ENCODE results near the gene PYCR2.
A peak's percentile ranks its signal among the peaks of the same experiment; 100 is the strongest.
"Not testable (repeated sequence)": the region's sequence is repeated elsewhere in the genome, so short reads cannot be mapped to it uniquely, and the experiment has no call there.

The PYCR2 gene

DNA sequence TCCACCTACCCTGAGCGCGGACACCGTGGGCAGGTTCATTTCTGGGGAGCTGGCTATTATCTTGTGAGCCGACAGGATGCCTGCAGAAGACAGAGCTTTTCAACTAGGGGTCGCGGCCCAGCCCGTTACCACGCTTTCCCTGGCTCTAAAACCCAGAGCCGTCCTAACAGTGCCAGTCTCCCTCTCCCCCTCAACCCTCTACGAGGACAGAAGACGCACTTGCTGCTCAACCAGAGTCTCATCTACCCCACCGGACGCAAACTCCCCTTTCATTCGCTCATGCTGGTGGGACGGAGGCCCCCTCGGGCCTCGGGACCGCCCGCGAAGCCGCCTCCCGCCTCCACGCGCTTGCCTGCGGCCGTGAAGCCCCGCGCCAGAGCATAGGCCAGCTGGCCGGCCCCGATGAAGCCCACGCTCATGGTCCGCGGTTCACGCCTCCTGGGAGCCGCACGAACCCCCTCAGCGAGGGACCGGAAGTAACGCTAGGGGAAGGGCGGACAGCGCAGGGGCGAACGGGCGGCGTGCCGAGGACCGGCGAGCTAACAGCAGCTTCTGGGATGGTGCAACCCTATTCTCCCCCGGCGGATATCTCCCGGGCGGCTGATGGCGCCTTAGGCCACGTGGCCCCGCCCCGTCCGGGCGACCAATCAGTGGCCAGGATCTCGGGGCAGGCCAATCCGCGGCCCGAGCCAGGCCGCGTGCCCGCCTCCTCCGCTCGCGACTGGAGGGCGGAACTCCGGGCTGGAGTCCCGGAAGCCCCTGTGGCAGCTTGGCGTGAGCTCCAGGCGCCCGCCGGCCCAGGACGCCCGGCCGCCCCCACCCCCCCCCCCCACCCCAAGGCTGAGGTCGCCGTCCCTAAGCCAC is at the start of gene PYCR2:
Gene PYCR2, minus strand, starts transcription at position 559 of the 864 bp plus-strand sequence. Its CDS starts 140 bp downstream, at position 419.
- DNase-seq: peak; percentile 76 to 93 (median 84)

DNA sequence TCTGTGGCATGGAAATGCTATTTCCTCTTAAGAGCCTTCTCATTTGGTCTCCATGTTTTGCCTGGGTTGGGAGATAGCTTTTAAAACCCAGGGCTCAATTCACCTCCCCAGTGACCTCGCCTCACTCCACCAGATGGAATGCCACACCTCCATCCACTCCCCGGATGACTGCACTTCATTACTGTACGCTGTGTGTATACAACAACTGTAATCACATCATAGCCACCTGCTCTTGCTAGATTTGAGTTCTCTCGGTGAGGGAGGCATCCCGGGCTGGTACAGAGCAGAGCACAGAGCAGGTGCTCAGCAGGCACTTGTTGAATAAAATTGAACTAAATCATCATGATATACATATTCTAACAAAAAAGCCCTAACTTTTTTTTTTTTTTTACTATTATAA is 49.1 kb upstream of the PYCR2 start:
- DNase-seq: no peak

DNA sequence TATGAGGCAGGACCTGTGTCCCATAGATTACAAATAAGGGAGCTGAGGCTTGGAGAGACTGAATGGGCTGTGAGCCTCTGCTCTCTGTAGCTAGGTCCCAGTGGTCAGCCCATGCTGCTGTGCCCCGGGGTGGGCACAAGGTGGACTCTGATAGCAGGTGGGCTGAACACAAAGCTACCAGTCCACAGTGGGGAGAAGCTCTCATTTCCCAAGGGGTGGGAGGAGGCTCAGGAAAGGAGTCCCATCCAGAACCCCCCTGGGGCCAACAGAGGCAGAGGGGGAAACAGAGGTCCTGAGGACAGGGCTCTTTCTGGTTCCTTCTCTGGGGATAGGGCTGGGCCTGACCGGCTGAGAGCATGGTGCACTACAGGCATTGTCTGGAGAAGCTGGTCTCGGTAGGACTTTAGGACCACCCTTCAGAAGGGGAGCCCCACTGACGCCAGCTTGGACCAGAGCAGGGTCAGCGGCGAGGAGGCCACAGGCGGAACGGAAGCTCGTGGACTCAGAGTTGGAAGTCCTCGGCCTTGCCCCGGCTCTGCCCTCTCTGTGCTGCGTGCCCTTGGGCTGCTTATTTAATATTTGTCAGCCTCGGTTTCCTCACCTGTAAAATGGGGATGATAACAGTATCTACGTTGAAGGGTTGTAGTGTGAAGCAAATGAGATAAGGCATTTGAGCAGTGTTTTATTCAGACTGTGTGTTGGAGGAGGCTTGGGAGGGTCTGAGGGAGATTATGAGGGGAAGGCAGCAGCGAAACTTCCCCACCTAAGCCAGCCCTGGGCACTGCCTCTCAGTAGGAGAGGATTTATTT is 48.5 kb upstream of the PYCR2 start:
- no peak for DNase-seq

DNA sequence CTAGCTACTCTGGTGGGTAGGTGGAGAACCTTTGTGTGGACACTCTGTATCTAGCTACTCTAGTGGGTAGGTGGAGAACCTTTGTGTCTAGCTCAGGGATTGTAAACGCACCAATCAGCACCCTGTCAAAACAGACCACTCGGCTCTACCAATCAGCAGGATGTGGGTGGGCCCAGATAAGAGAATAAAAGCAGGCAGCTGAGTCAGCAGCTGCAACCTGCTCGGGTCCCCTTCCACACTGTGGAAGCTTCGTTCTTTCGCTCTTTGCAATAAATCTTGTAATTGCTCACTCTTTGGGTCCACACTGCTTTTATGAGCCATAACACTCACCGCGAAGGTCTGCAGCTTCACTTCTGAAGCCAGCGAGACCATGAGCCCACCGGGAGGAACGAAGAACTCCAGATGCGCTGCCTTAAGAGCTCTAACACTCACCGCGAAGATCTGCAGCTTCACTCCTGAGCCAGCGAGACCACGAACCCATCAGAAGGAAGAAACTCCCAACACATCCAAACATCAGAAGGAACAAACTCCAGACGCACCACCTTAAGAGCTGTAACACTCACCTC is 46.6 kb upstream of the PYCR2 start:
- not testable (repeated sequence) for DNase-seq

DNA sequence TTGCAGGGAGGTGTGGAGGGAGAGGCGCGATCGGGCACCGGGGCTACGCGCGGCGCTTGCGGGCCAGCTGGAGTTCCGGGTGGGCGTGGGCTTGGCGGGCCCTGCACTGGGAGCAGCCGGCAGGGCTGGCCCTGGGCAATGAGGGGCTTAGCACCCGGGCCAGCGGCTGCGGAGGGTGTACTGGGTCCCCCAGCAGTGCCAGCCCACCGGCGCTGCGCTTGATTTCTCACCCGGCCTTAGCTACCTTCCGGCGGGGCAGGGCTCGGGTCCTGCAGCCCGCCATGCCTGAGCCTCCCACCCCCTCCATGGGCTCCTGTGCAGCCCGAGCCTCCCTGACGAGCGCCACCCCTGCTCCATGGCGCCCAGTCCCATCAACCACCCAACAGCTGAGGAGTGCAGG is 45.7 kb upstream of the PYCR2 start:
- DNase-seq: not testable (repeated sequence)

DNA sequence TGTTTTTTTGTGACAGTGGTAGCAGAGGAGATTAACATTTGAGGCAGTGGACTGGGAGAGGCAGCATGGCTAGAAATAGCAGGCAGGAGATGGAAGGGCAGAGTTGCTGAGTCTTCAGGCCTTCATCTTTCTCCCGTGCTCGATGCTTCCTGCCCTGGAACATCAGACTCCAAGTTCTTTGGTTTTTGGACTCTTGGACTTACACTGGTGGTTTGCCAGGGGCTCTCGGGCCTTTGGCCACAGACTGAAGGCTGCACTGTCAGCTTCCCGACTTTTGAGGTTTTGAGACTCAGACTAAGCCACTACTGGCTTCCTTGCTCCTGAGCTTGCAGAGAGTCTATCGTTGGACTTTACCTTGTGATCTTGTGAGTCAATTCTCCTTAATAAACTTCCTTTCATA is 41.2 kb upstream of the PYCR2 start:
- DNase-seq: no peak

DNA sequence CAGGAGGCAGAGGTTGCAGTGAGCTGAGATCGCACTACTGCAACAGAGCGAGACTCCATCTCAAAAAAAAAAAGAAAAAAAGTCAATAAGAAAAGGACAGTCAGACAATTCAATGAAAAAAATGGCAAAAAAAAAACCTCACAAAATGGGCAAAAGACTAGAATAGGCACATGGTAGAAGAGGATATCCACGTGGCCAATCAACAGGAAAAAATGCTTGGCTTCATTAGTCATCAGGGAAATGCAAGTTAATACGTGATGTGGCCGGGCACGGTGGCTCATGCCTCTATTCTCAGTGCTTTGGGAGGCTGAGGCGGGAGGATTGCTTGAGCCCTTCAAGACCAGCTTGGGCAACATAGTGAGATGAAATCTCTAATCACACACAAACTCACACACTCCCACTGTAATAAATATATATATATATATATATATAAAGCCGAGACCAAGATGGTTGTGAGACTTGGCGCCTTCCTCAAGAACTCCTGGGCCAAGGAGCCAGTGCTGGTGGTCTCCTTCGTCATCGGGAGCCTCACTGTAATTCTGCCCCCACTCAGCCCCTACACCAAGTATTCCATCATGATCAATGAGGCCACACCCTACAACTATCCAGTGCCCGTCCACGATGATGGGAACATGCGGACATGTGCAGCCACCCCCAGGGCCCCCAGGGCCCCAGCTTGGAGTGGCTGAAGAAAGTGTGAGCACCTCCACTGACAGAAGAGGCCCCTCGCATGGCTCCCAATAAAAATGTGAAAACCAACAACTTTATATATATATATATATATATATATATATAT is 39.9 kb upstream of the PYCR2 start:
- DNase-seq: no peak

DNA sequence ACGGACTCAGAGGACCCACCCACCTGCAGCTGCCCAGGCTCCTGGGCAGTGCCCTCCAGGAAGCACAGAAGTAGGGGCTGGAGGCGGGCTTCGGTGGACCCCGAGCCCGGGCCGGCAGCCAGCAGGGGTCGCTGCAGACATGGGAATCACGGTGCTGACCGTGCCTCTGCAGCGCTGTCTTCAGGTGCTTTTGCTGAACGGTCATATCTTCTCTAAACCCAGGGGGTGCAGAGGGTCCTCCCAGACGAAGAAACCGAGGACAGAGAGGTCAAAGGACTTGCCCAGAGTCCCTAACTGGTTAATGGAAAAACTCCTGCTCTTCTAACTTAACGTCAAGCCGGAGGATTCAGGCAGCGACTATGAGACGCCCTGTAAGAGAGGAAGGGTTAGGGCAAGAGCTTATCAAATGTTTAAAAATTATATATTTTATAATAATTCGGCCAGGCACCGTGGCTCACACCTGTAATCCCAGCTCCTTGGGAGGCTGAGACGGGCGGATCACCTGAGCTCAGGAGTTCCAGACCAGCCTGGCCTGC is 38.5 kb upstream of the PYCR2 start:
- DNase-seq: peak; percentile 9 to 60 (median 42)

DNA sequence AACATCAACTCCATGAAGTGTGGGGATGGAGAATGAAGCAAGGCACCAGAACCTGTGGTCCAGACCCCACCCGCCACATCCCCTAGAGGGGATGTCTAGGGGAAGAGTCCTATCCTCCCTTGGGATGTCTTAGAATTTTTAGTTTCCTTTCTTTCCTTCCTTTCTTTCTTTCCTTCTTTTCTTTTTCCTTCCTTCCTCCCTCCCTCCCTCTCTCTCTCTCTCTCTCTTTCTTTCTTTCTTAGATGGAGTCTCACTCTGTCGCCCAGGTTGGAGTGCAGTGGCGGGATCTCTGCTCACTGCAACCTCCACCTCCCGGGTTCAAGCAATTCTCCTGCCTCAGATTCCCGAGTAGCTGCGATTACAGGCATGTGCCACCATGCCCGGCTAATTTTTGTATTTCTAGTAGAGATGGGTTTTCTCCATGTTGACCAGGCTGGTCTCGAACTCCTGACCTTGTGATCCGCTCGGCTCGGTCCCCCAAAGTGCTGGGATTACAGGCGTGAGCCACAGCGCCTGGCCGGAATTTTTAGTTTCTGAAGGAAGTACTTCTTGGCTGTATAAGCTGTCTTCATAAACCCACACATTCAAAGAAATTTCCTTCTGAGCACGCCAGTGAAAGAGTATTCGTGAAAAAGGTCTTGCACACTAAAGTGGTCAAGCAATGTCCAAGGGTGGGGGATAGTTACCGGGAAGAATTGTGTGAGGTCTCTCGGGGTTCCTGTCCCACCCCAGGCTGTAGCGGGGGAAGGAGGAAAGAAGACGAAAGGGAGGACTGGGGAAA is 37.8 kb upstream of the PYCR2 start:
- no peak for DNase-seq

DNA sequence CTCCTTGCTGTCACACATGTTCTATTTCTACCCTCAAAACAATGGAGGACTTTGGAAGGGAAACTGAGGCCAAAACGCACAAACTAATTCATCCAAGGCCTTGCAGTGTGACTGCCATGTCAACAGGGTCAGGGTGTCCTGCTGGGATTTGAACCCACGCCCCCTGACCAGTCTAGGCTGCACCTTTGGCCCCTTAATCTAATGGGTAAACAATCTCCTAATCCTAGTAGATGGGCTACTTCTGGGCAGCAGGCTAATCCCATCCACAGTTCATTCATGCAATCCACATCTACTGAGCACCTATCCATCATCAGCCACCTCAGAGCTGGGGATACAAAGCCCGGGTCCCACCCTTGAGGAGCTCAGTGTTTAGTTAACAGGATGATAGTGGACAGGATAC is 34.0 kb upstream of the PYCR2 start:
- DNase-seq: no peak

DNA sequence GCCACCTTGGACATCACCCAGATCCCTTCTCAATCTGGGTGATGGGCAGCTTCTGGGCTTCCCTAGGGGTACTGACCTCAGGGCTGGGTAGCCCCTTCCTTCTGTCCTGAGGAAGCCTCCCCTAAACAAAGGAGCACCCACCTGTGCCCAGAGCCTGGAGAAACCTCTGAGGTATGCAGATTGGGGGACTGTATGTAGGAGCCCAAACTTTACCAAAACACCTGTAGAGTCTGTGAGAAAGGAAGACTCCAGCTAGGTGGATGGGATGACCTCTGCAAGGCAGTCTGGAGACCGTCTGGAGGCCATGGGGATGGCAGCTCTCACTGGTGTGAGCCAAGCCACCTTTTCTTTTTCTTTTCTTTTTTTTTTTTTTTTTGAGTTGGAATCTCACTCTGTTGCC is 30.7 kb upstream of the PYCR2 start:
- DNase-seq: no peak

DNA sequence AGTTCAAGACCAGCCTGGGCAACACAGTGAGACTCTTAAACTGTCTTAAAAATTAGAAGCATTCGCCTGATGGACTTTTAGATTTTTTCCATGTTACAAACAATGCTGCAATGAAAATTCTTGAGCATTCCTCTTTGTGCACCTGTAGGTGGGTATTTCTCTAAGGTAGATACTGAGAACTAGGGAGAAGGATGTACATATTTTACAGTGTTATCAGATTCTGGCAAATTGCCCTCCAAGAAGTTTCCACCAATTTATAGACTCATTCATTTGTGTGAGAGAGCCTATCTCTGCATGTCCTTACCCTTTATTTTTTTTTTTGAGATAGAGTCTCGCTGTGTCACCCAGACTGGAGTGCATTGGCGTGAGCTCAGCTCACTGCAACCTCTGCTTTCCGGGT is 29.3 kb upstream of the PYCR2 start:
- no peak for DNase-seq

DNA sequence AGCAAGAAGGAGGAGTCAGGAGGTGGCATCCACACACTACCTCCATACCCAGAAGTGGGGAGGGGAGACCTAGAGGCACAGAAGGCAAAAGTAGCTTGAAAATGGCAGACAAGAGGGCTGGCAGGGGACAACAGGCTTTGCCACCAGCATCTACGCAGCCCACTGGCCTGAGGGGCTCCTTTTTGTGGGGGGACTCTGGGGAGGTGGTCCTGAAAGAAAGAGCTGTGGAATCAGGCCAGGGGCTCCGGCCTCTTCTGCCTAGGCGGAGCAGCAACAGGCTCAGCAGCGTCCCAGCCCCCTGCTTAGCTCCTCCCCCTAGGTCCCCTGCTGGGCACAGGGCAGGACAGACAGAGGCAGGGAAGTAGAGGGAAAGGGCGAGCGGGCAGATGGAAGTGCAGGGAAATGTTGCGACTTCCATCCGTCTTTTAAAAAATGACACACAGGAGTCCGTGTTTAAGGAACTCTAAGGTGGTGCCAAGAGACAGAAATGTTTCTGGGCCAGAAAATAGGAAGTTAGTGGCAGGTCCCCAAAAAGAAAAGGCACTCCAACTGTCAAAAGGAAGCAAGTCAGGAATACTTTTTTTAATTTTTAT is 27.0 kb upstream of the PYCR2 start:
- no peak for DNase-seq

DNA sequence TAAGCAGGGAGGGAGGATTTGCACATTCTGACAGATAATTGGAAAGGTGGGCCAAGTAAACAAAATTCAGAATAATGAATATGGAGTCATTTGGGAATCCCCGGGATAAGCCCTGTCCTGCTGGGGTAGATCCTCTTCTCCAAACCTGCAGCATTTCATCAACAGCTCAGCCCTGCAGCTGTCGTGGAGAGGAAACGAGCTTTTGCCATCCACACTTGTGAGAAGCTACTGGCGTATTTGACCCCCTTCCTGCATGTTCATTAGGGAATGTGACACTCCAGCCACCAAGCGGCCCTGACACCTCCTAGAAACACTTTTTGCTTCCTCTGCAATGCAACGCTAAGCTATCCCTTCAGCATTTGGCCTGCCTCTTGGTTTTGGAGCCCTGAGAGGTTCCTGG is 25.0 kb upstream of the PYCR2 start:
- no peak for DNase-seq

DNA sequence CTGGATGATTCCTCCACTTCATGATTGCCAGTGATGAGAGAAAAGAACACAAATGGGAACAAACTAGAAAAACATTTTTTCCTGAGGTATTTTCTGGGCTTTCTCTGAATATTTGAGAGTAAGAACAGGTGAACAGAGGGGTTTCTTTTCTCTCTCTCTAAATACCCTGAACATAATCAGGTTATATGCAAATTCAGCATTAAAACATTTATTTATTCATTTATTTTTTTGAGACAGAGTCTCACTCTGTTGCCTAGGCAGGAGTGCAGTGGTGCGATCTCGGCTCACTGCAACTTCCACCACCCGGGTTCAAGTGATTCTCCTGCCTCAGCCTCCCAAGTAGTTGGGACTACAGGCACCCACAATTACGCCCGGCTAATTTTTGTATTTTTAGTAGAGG is 22.8 kb upstream of the PYCR2 start:
- no peak for DNase-seq

DNA sequence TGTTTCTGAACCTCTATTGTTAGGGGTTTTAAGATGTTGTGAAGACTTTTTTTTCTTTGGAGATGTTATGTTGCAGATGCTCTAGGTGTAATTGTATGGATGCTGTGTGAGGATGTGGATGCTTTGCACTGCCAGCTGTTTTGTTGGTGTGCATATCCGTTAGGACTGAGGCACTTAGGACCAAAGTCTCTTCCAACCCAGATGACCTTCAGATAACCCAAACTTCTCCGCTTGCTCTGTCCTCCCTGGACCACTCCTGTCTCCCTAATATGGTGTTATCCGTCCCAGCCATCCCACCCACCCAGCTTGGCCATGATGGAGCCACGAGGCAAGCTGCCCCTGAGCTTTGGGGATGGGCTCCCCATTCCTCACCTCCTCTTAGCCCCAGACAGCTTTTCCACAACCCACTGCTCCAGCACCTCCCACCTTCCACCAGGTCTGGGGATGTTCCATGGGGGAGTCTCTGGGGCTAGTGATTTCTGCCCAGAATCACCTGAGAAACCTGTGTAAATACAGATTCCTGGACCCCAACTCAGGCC is 22.1 kb upstream of the PYCR2 start:
- DNase-seq: no peak

DNA sequence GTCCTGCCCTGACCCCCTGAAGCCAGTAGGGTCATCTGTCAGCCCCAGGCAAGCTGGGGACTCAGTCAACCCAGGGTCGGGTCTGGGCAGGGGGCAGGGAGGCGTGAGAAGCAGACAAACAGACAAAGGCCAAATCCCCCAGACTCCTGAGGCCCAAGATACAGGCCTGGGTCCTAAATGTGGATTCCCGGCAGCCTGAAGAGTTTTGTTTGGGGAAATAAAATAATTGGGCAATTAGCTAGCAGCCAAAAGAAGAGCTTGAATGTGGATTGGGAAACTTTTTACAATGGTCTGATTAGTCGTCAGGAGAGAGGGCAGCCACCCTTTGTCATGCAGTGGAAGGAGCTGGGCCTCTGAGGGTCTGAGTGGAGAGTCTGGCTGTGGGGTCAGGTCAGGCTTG is 21.5 kb upstream of the PYCR2 start:
- no peak for DNase-seq

DNA sequence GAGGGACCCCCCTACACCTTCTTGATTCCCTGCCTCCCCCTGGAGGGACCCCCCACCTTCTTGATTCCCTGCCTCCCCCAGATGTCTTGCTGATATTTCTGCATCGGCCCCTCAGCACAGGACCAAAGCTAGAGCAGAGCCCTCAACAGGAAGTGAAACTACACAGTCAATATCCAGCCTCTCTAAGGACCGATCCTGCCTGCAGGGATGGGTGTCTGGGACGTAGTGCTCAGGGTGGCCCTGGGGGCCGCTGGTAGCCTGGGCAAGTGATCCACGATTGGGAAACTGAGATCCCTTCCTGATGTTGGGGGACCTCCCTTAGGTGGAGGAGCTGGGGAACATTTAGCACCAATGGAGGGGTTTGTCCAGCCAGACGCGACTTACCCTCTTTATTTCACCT is 20.9 kb upstream of the PYCR2 start:
- DNase-seq: no peak

DNA sequence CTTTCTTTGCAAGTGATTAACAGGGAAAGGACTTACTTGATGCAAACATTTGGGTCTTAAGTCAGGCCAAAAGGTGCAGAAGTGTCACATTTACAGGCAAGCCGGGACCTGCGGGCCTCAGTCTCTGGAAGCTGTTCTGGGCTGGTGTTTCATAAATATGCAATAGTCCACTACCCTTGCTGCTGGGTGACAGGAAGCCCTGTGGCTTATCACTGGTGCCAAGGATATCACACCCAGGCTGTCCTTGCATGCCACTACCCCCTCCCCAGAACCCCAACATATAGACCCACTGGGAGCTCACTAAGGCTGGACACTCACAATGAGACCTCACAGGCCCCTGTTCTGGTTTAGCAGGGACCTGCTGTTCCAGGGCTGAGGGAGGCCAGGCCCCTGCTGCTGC is 20.3 kb upstream of the PYCR2 start:
- no peak for DNase-seq

DNA sequence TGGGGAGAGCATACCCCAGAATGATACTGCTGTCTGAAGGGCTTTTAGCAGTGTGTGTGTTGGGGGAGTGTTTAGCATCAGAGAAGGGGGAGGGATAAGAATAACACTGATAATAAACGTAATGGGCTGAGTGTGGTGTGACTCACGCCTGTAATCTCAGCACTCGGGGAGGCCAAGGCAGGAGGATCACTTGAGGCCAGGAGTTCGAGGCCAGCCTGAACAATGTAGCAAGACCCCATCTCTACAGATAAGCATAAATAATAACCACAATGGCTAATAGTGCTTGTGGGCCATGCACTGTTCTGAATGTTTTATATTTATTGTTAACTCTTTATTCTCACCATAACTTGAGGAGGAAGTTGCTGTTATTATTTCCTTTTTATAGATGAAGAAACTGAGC is 19.5 kb upstream of the PYCR2 start:
- no peak for DNase-seq

DNA sequence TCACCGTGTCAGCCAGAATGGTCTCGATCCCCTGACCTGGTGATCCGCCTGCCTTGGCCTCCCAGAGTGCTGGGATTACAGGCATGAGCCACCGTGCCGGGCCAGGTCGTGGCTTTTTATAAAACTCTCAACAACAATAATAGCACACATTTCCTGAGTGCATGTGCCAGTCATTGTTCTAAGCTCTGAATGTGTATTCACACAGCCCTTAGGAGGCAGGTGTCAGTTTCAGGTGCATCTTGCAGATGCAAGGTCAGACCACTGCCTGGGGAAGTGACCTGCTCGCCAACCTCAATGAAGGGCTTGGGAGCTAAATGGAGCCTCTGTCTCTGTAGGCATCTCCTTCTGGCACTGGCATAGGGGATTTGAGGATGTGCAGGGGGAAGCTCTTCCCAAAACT is 18.5 kb upstream of the PYCR2 start:
- no peak for DNase-seq
